WTC11 (cell line): ENCODE data around the gene FGF21. TPM values are rescaled to one million over a fixed set of nuclear protein-coding genes. Genes with fewer than 3 reads are reported as not detected.

Experiments
- ATAC-seq: fragments of 200-7000 bp; cut with Tn5 transposase; 2 replicates; pipeline ENCODE4 v1.10.0; 2021; ENCODE audit warnings: mild to moderate bottlenecking, moderate library complexity
- CTCF ChIA-PET: fragments of 300-600 bp; sonication (Branson Sonifier 250); formaldehyde crosslinking; loops from one replicate; lab custom pipeline; 2021; ENCODE audit warnings: antibody characterized with exemption; lab: Charles Lee
- POLR2A ChIA-PET: fragments of 350-600 bp; sonication (Branson Sonifier 250); formaldehyde crosslinking; loops from one replicate; lab custom pipeline; 2021; ENCODE audit warnings: antibody characterized with exemption; lab: Charles Lee
- DNase-seq: peaks from one replicate; pipeline ENCODE4 v3.0.0; 2021; ENCODE audit warnings: low spot score
- H3K27ac Mint-ChIP-seq: 2 replicates; pipeline ENCODE4 v1.8.0; 2021; ENCODE audit warnings: mixed read lengths
- H3K27me3 Mint-ChIP-seq: 2 replicates; pipeline ENCODE4 v1.8.0; 2021; ENCODE audit warnings: low read depth, mild to moderate bottlenecking, moderate library complexity, mixed read lengths
- H3K36me3 Mint-ChIP-seq: 2 replicates; pipeline ENCODE4 v1.8.0; 2021; ENCODE audit warnings: mixed read lengths
- H3K4me1 Mint-ChIP-seq: 2 replicates; pipeline ENCODE4 v1.8.0; 2022; ENCODE audit warnings: mixed read lengths
- H3K4me3 Mint-ChIP-seq: 2 replicates; pipeline ENCODE4 v1.8.0; 2021; ENCODE audit warnings: mild to moderate bottlenecking, moderate library complexity, mixed read lengths
- H3K9me3 Mint-ChIP-seq: 2 replicates; pipeline ENCODE4 v1.8.0; 2021; ENCODE audit warnings: mixed read lengths
- AFF4 ChIP-seq: sonication (generic); formaldehyde crosslinking; IDR thresholded peaks from 2 replicates; pipeline ENCODE4 v1.8.1; 2023; ENCODE audit warnings: mild to moderate bottlenecking, missing genetic modification reagents, borderline replicate concordance
- ARID4B ChIP-seq: sonication (generic); formaldehyde crosslinking; IDR thresholded peaks from 2 replicates; pipeline ENCODE4 v1.8.0; 2023; ENCODE audit warnings: missing genetic modification reagents, mild to moderate bottlenecking, borderline replicate concordance
- CBFB ChIP-seq: sonication (generic); formaldehyde crosslinking; IDR thresholded peaks from 2 replicates; pipeline ENCODE4 v1.8.1; 2022; ENCODE audit warnings: mild to moderate bottlenecking, low read depth, missing genetic modification reagents
- CREB1 ChIP-seq: sonication (generic); formaldehyde crosslinking; IDR thresholded peaks from 2 replicates; pipeline ENCODE4 v1.8.0; 2023; ENCODE audit warnings: mild to moderate bottlenecking, missing genetic modification reagents
- ETV6 ChIP-seq: sonication (generic); formaldehyde crosslinking; IDR thresholded peaks from 2 replicates; pipeline ENCODE4 v1.8.1; 2022; ENCODE audit warnings: mild to moderate bottlenecking, missing genetic modification reagents
- FOXJ3 ChIP-seq: sonication (generic); formaldehyde crosslinking; IDR thresholded peaks from 2 replicates; pipeline ENCODE4 v1.9.0; 2021; ENCODE audit warnings: missing genetic modification reagents, mild to moderate bottlenecking, borderline replicate concordance
- FOXP1 ChIP-seq: sonication (generic); formaldehyde crosslinking; IDR thresholded peaks from 2 replicates; pipeline ENCODE4 v1.8.0; 2022; ENCODE audit warnings: missing genetic modification reagents, mild to moderate bottlenecking, moderate library complexity, borderline replicate concordance
- FOXP4 ChIP-seq: sonication (generic); formaldehyde crosslinking; IDR thresholded peaks from 2 replicates; pipeline ENCODE4 v1.8.0; 2022; ENCODE audit warnings: mild to moderate bottlenecking, missing genetic modification reagents
- HMGXB4 ChIP-seq: sonication (generic); formaldehyde crosslinking; IDR thresholded peaks from 2 replicates; pipeline ENCODE4 v1.8.1; 2023; ENCODE audit warnings: mild to moderate bottlenecking, moderate library complexity, missing genetic modification reagents
- NFE2L1 ChIP-seq: sonication (generic); formaldehyde crosslinking; IDR thresholded peaks from 2 replicates; pipeline ENCODE4 v1.8.1; 2023; ENCODE audit warnings: missing genetic modification reagents
- NFYB ChIP-seq: sonication (generic); formaldehyde crosslinking; conservative IDR thresholded peaks from 2 replicates; pipeline ENCODE4 v1.8.0; 2022; ENCODE audit warnings: low read depth, missing genetic modification reagents
- NR3C1 ChIP-seq: sonication (generic); formaldehyde crosslinking; conservative IDR thresholded peaks from 2 replicates; pipeline ENCODE4 v1.8.1; 2023; ENCODE audit warnings: low read depth, mild to moderate bottlenecking, missing genetic modification reagents
- STAT6 ChIP-seq: sonication (generic); formaldehyde crosslinking; conservative IDR thresholded peaks from 2 replicates; pipeline ENCODE4 v1.8.1; 2023; ENCODE audit warnings: mild to moderate bottlenecking, low read depth, missing genetic modification reagents, moderate library complexity
- USF1 ChIP-seq: sonication (generic); formaldehyde crosslinking; IDR thresholded peaks from 2 replicates; pipeline ENCODE4 v1.8.0; 2022; ENCODE audit warnings: mild to moderate bottlenecking, missing genetic modification reagents
- USF2 ChIP-seq: sonication (generic); formaldehyde crosslinking; IDR thresholded peaks from 2 replicates; pipeline ENCODE4 v1.8.1; 2023; ENCODE audit warnings: mild to moderate bottlenecking, missing genetic modification reagents, moderate library complexity
- ZMAT4 ChIP-seq: fragments of 250-450 bp; sonication (Bioruptor Pico); IDR thresholded peaks from 2 replicates; pipeline ENCODE4 v1.9.0; 2021; ENCODE audit warnings: mild to moderate bottlenecking
- total RNA-seq: library from RNA; stranded (reverse); gene quantifications from 3 replicates; pipeline ENCODE4 v1.2.3, GENCODE V29; 2021

Gene FGF21
- total RNA-seq, 1 experiment from 2014 or later = 0.26 TPM

- peak; percentile 84; the same call in 1 of the 2 replicates for TF ChIP-seq ARID4B (CRISPR knock-in tag)
- no peak for TF ChIP-seq NFE2L1 (CRISPR knock-in tag)
- TF ChIP-seq ETV6 = peak; percentile 76
- peak; percentile 96 for TF ChIP-seq CBFB (CRISPR knock-in tag)
- 0 out of 2 replicates have a peak, but pooled peaks have one; percentile 65 for TF ChIP-seq FOXP4 (CRISPR knock-in tag)
- peak; percentile 66 for TF ChIP-seq USF2 (CRISPR knock-in tag)
- TF ChIP-seq CREB1 = peak; percentile 40
- TF ChIP-seq FOXP1 (CRISPR knock-in tag) = peak; percentile 87
- peak; percentile 80 for TF ChIP-seq HMGXB4 (CRISPR knock-in tag)
- TF ChIP-seq USF1 (CRISPR knock-in tag) = peak; percentile 60; the same call in 1 of the 2 replicates
- 0 out of 2 replicates have a peak, but pooled peaks have one; percentile 61 for TF ChIP-seq NR3C1 (CRISPR knock-in tag)
- TF ChIP-seq ZMAT4 (CRISPR knock-in tag) = no peak; the same call in 1 of the 2 replicates
- TF ChIP-seq, all 79 proteins: peak for 26
These were observed 2.6 kb upstream of the FGF21 start, which contains the start of gene FUT1 (continued) for GRCh38 chr19:48752496-48753365.

- peaks cover 40% of the 10 kb centered on the region for H3K4me1 Mint-ChIP-seq
- H3K27ac Mint-ChIP-seq = no peak overlapping the region; the same call in 1 of the 2 replicates
- no peak overlapping the region for H3K4me3 Mint-ChIP-seq
- H3K27me3 Mint-ChIP-seq = peaks cover 15% of the 10 kb centered on the region
- CTCF ChIA-PET = interaction anchor here (1.3 kb wide), 1 partner anchor 58 kb away, joined by 3 read pairs; no protein-coding TSS in a partner anchor
- no peak for ATAC-seq
- POLR2A ChIA-PET = interaction anchor here (0.5 kb wide), 1 partner anchor 31 kb away, joined by 3 read pairs; no protein-coding TSS in a partner anchor
- DNase-seq = no peak
- peaks cover 3% of the 10 kb centered on the region; the same call in 1 of the 2 replicates for H3K36me3 Mint-ChIP-seq
- no peaks in the 10 kb centered on the region for H3K9me3 Mint-ChIP-seq
- no peak for TF ChIP-seq STAT6 (CRISPR knock-in tag)
- no peak for TF ChIP-seq AFF4 (CRISPR knock-in tag)
- no peak for TF ChIP-seq NFYB (CRISPR knock-in tag)
- no peak for TF ChIP-seq FOXJ3
These were observed 463 bp downstream of the FGF21 start for GRCh38 chr19:48755787-48756186.
